ENCODE measurements around the gene PWWP2A. TPM values are rescaled to one million over a fixed set of nuclear protein-coding genes. Genes with fewer than 3 reads are reported as not detected.
A peak's percentile ranks its signal among the peaks of the same experiment; 100 is the strongest.
"Not testable (repeated sequence)": the region's sequence is repeated elsewhere in the genome, so short reads cannot be mapped to it uniquely, and the experiment has no call there.

Gene PWWP2A
- total RNA-seq, 1 donor from 2014 or later, result 29.2 TPM

DNA sequence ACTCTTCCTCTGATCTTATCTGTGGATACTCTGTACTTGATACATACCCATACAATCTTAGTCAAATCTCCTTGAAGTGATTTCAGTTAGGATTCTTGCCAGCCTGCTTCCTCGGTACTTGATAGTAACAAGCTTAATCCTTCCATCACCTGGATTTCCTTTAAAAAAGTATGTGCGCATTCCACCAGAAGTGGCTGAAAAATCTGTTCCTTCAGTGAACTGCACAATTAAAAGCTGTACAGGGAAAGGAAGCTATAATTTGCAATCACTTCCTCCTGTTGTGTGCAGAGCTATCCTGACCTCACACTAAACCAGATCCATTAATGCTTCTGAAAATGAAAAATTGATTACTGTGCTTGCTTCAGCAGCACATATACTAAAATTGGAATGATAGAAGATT lies 47.3 kb downstream of the PWWP2A start:
- Mint-ChIP-seq H3K9me3 (no peaks in the 10 kb centered on the region), H3K4me1 (ENCODE audit: unreplicated experiment) (peaks cover 17% of the 10 kb centered on the region), H3K27ac (no peak overlapping the region), H3K4me3 (no peak overlapping the region), H3K27me3 (no peaks in the 10 kb centered on the region), H3K36me3 (peaks cover 11% of the 10 kb centered on the region)
- DNase-seq (ENCODE audit: extremely low spot score, unreplicated experiment), result no peak
- no peak for TF ChIP-seq CTCF (conservative IDR thresholded peaks at IDR 0.05)

DNA sequence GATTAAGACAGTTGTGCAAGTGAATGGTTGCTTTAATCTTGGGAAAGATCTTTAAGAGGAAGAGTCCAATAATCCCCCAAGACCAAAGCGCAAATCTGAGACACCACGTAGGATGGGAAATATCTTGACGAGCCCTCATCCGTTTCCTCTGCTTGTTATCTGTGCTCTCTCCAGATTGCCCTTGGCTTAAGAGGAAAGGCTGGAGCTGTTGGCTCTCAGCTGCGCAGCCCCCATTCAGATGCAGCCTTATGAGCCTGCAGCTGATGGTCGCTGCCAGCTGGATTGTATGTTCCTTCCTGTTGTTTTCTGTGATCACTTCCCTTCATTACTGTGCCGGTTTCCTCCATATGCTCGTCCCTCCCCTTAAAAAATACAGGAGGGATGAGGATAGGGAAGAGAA lies 47.7 kb downstream of the PWWP2A start:
- Mint-ChIP-seq H3K4me1 (ENCODE audit: unreplicated experiment) (peaks cover 17% of the 10 kb centered on the region), H3K27me3 (no peaks in the 10 kb centered on the region), H3K36me3 (peaks cover 11% of the 10 kb centered on the region), H3K4me3 (no peak overlapping the region), H3K9me3 (no peaks in the 10 kb centered on the region), H3K27ac (no peak overlapping the region)
- no peak for TF ChIP-seq CTCF (conservative IDR thresholded peaks at IDR 0.05)
- no peak for DNase-seq (ENCODE audit: extremely low spot score, unreplicated experiment)

GRCh38 chr5:160069120-160069519 lies 50.1 kb downstream of the PWWP2A start:
- not testable (repeated sequence) for H3K27me3 Mint-ChIP-seq; H3K27ac Mint-ChIP-seq; H3K9me3 Mint-ChIP-seq; H3K4me3 Mint-ChIP-seq; DNase-seq (ENCODE audit: extremely low spot score, unreplicated experiment)
- Mint-ChIP-seq H3K36me3 (peaks cover 16% of the 10 kb centered on the region), H3K4me1 (ENCODE audit: unreplicated experiment) (peaks cover 19% of the 10 kb centered on the region)

DNA sequence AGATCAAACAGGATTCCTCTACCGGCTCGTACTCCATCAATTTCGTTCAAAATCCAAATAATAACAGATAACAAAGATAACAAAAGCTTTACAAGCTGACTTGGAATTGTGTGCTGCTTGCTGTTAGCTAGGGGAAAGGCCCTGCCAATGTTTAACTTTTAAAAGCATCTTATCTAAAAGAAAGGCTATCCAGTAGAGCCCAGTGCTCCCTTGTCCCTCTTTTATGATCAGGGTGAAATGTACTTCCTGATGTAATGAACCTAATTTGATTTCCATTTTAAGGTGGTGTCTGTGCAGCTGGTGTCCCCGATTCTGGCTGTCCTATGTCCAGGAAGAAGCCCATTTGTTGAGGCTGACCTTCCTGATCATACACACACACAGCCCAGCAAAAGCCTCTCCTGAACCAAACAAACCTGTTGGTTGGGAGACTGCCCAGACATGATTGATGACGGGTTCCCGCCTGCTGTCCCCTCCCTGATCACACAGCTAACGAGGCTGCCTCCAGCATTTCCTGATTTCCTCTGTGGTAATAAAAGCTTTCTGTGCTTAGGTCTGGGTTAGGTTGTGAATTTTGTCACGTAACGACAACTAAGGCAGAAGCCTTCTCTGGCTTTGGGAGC lies 54.1 kb downstream of the PWWP2A start:
- peaks cover 9% of the 10 kb centered on the region for H3K4me1 Mint-ChIP-seq (ENCODE audit: unreplicated experiment)
- H3K4me3 Mint-ChIP-seq, result peak overlapping the region; percentile 18
- no peak for DNase-seq (ENCODE audit: extremely low spot score, unreplicated experiment)
- H3K27me3 Mint-ChIP-seq, result no peaks in the 10 kb centered on the region
- H3K27ac Mint-ChIP-seq, result peak overlapping the region; percentile 95
- peaks cover 9% of the 10 kb centered on the region for H3K36me3 Mint-ChIP-seq
- TF ChIP-seq CTCF (conservative IDR thresholded peaks at IDR 0.05), result no peak
- no peaks in the 10 kb centered on the region for H3K9me3 Mint-ChIP-seq

DNA sequence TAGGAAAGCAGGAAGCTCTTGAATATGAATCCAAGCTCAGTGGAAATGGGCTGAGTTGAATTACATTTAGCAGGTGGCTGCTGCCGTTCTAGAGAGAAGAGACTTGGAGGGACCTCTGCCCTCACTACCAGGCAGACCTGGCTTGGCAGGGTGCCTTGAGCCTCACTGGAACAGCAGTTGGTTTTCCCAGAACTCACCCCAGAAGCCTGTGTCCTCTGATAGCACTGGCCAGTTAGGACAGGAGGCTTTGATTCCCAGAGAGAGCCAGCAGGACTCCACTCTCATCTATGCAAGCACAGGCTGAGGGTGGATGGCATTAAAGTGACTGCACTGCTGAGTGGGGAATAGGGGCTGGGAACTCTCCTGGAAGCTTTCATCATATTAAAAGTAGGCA lies 54.8 kb downstream of the PWWP2A start:
- peaks cover 9% of the 10 kb centered on the region for H3K36me3 Mint-ChIP-seq
- no peak overlapping the region for H3K4me3 Mint-ChIP-seq
- no peaks in the 10 kb centered on the region for H3K27me3 Mint-ChIP-seq
- DNase-seq (ENCODE audit: extremely low spot score, unreplicated experiment), result no peak
- peak overlapping the region; percentile 95 for H3K27ac Mint-ChIP-seq
- TF ChIP-seq CTCF (conservative IDR thresholded peaks at IDR 0.05), result no peak
- H3K9me3 Mint-ChIP-seq, result no peaks in the 10 kb centered on the region
- peaks cover 9% of the 10 kb centered on the region for H3K4me1 Mint-ChIP-seq (ENCODE audit: unreplicated experiment)

GRCh38 chr5:160061770-160062169 lies 57.5 kb downstream of the PWWP2A start:
- TF ChIP-seq CTCF (conservative IDR thresholded peaks at IDR 0.05), result no peak
- no peak for DNase-seq (ENCODE audit: extremely low spot score, unreplicated experiment)
- H3K9me3 Mint-ChIP-seq, result no peaks in the 10 kb centered on the region
- H3K4me3 Mint-ChIP-seq, result no peak overlapping the region
- H3K27ac Mint-ChIP-seq, result no peak overlapping the region
- no peaks in the 10 kb centered on the region for H3K27me3 Mint-ChIP-seq
- H3K36me3 Mint-ChIP-seq, result peaks cover 21% of the 10 kb centered on the region
- H3K4me1 Mint-ChIP-seq (ENCODE audit: unreplicated experiment), result peaks cover 9% of the 10 kb centered on the region
